Tibial artery (tissue), 4 donors: Measurements from ENCODE around the gene SMPD3.

Experiments used
- DNase-seq, 2 donors: peaks; one replicate each; pipeline ENCODE4 v3.0.0-alpha.2; 2019
- H3K27ac ChIP-seq, 2 donors: fragments of 200-600 bp; sonication (generic) in 1 of 2; 1 replicate in 1 of 2; 2 replicates in 1 of 2; pipeline ENCODE4 v1.5.1; 2018 to 2019; ENCODE audit warnings: mild to moderate bottlenecking in 1 of 2
- H3K27me3 ChIP-seq, 2 donors: fragments of 200-600 bp; sonication (generic) in 1 of 2; one replicate each; pipeline versions ENCODE4 v1.5.1 to v1.6.0; 2016 to 2019
- H3K36me3 ChIP-seq, 3 donors: fragments of 200-600 bp; sonication (generic) in 2 of 3; one replicate each; pipeline ENCODE4 v1.5.1; 2016 to 2019; ENCODE audit warnings: mild to moderate bottlenecking in 2 of 3
- H3K4me1 ChIP-seq, 4 donors: fragments of 200-600 bp; sonication (generic) in 2 of 4; 1 replicate in 3 of 4; 2 replicates in 1 of 4; pipeline ENCODE4 v1.5.1; 2016 to 2019
- H3K4me3 ChIP-seq, 2 donors: fragments of 200-600 bp; sonication (generic) in 1 of 2; 1 replicate in 1 of 2; 2 replicates in 1 of 2; pipeline ENCODE4 v1.5.1; 2018 to 2019; ENCODE audit warnings: mild to moderate bottlenecking in 2 of 2
- H3K9me3 ChIP-seq, 3 donors: fragments of 200-600 bp; sonication (generic) in 1 of 3; one replicate each; pipeline ENCODE4 v1.5.1; 2016 to 2019
- CTCF ChIP-seq, 2 experiments: fragments of 200-600 bp in 1 of 2; fragments of 450-650 bp in 1 of 2; IDR thresholded peaks; one replicate each; pipeline ENCODE4 v1.5.1; 2017 to 2019; ENCODE audit warnings: antibody characterized with exemption in 2 of 2, mild to moderate bottlenecking in 1 of 2, moderate library complexity in 1 of 2
- intact Hi-C: fragments of 100-400 bp; cut with DNase I; formaldehyde crosslinking; loops from one replicate; pipeline ENCODE4 v1.15.0; 2023; ENCODE audit warnings: low total_unique reads

The SMPD3 gene

DNA sequence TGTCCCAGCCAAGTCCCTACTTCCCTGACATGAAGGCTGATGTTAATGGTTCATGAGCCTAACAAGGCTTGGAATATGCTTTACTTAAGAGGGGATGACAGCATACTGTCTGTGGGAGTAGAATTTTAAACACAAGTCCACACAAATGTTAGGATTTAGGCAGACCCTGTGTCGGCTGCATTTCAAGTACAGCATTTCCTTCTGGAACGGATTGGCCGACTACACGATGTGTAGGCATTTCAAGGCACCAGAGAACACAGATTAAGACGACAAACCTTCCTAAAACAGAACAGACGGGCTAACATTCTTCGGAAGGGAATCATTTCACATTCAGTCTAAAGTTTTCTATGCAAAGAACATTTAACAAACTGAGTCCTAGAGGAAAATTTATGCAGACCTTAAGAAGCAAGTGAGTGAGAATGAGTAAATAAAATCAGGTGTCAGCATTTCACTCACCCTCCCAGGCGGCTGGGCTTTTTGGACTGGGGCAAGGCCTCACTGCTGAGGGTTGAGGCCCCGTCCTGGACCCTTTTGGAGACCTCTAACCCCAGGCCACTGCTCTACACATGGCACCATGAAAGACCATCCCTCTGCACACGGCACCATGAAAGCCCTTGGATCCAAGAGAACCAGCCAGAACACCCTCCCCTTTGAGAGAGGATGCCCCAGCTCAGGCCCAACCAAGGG is 67.5 kb downstream of the SMPD3 start:
- Histone ChIP-seq H3K27ac (no peak overlapping the region), H3K36me3 (no peaks in the 10 kb centered on the region), H3K4me1 (peaks cover 0 to 6% (median 0%) of the 10 kb centered on the region in 4 donors), H3K4me3 (no peak overlapping the region), H3K27me3 (peaks cover 0 to 4% of the 10 kb centered on the region in 2 donors), H3K9me3 (no peaks in the 10 kb centered on the region)
- DNase-seq = no peak
- intact Hi-C loops = no loop called here
- TF ChIP-seq CTCF (IDR thresholded peaks at IDR 0.05) = no peak

GRCh38 chr16:68380348-68380670 is 68.0 kb downstream of the SMPD3 start:
- Histone ChIP-seq H3K4me3 (no peak overlapping the region), H3K4me1 (peaks cover 0 to 6% (median 0%) of the 10 kb centered on the region in 4 donors), H3K9me3 (no peaks in the 10 kb centered on the region), H3K27ac (no peak overlapping the region), H3K27me3 (peaks cover 0 to 3% of the 10 kb centered on the region in 2 donors), H3K36me3 (no peaks in the 10 kb centered on the region)
- intact Hi-C loops = no loop called here
- no peak for TF ChIP-seq CTCF (IDR thresholded peaks at IDR 0.05)
- DNase-seq = no peak

GRCh38 chr16:68379472-68380347 is 68.6 kb downstream of the SMPD3 start:
- intact Hi-C loops = no loop called here
- TF ChIP-seq CTCF (IDR thresholded peaks at IDR 0.05) = no peak

DNA sequence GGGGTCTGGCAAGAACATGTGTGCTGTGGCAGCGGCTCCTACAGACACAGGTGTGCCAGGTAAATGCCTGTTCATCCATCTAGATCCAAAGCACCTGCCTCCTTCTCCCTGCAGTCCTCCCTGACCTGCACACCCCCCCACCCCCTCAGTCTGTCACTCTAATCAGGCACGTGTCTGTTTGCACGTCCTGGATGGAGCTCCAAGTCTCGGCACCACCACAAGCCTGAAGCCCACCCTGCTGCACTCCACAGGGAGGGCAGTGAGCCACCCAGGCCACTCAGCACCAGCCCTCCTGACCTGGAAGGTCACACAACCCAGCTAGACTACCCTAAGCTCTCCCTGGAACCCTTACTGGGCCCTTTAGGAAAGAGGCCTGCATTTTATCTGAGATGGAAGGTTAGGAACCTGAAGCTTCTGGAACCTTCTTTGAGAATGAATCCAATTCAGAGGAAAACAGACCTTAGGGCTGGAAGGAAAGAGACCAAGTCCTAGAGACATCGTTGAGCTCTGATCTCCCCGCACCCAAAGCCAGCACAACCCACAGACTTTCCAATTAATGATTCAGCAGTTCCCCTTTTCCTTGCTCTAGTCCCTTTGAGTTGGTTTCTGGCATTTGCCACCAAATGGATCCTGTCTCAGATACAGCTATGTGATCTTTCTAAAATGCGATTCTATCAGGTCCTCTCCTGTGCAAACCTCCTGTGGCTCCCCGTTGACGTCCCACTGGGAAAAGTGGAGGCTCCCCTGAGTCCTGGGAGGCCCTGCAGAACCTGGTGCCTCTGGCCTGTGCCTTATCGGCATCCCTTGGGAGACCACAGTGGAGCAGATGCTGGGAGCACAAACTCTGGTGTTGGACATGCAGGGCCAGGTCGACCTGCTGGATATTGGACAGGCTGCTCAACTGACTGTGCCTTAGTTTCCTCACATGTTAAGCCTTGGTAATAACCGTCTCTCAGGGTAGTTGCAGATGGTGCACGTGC is 69.6 kb downstream of the SMPD3 start:
- Histone ChIP-seq H3K4me1 (peaks cover 0 to 6% (median 0%) of the 10 kb centered on the region in 4 donors), H3K4me3 (no peak overlapping the region), H3K36me3 (no peaks in the 10 kb centered on the region), H3K27me3 (peaks cover 0 to 14% of the 10 kb centered on the region in 2 donors), H3K27ac (no peak overlapping the region), H3K9me3 (no peaks in the 10 kb centered on the region)
- DNase-seq = no peak
- no peak for TF ChIP-seq CTCF (IDR thresholded peaks at IDR 0.05)
- intact Hi-C loops = no loop called here

More at GRCh38 chr16:68379472-68380347, 68.6 kb downstream of the SMPD3 start:
- DNase-seq = no peak
- Histone ChIP-seq H3K27ac (no peak overlapping the region), H3K4me3 (no peak overlapping the region), H3K9me3 (no peaks in the 10 kb centered on the region), H3K4me1 (peaks cover 0 to 6% (median 0%) of the 10 kb centered on the region in 4 donors), H3K27me3 (peaks cover 0 to 6% of the 10 kb centered on the region in 2 donors), H3K36me3 (no peaks in the 10 kb centered on the region)

DNA sequence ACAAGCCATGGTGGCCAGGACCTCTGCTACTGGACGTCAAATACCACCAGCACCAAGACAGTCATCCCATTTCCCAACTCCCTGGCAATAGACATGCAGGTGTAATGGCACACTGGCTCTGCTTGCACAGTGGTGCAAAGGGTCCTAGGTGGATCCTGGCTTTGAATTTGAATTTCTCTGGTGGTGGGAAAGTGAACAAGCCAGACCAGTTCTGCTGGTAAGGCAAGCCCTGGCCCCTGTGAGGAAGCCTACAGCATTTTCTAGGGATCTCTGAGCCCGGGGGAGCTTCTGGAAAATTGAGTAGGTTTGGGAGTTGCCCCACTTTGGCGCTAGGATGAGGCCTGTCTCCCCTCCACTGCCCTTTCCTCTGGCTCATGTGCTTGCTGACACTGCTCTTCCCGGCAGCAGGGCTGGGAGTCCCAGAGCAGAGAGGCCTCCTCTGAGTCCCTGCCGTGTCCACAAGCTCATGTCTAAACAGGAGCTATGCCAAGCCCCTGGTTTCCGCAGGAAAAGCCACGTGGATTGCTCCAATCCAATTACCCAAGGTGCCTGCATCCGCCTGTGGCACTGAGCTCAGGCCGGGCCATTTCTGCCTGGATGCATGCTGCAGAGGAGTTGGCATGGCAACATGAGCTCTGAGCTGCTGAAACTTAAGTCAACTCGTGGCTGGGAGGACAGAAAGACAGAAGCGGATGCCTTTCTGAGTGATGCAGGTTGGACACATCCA is 70.5 kb downstream of the SMPD3 start:
- TF ChIP-seq CTCF (IDR thresholded peaks at IDR 0.05) = no peak
- Histone ChIP-seq H3K4me3 (no peak overlapping the region), H3K4me1 (peaks cover 0 to 6% (median 0%) of the 10 kb centered on the region in 4 donors), H3K9me3 (no peaks in the 10 kb centered on the region), H3K27me3 (peaks cover 0 to 16% of the 10 kb centered on the region in 2 donors), H3K36me3 (no peaks in the 10 kb centered on the region), H3K27ac (no peak overlapping the region)
- DNase-seq = no peak
- intact Hi-C loops = no loop called here
